Breast epithelium (tissue), 4 donors: ENCODE results near the gene CD209. TPM values are rescaled to one million over a fixed set of nuclear protein-coding genes. Genes with fewer than 3 reads are reported as not detected.

Source experiments
- DNase-seq, 2 donors: peaks; one replicate each; pipeline ENCODE4 v3.0.0-alpha.2; 2019; ENCODE audit warnings: low spot score in 2 of 2
- H3K27ac ChIP-seq, 2 donors: fragments of 200-600 bp; sonication (generic) in 1 of 2; one replicate each; pipeline ENCODE4 v1.5.1; 2016 to 2019; ENCODE audit warnings: mild to moderate bottlenecking in 1 of 2
- H3K27me3 ChIP-seq, 2 donors: fragments of 200-600 bp; sonication (generic) in 1 of 2; one replicate each; pipeline versions ENCODE4 v1.5.1 to v1.6.0; 2017 to 2019; ENCODE audit warnings: control low read depth in 1 of 2, mild to moderate bottlenecking in 1 of 2
- H3K36me3 ChIP-seq: fragments of 200-600 bp; one replicate; pipeline ENCODE4 v1.5.1; 2019
- H3K4me1 ChIP-seq, 2 donors: fragments of 200-600 bp; sonication (generic); one replicate each; pipeline ENCODE4 v1.5.1; 2016 to 2019; ENCODE audit warnings: control low read depth in 1 of 2
- H3K4me3 ChIP-seq, 3 donors: fragments of 200-600 bp; sonication (generic); 1 replicate in 2 of 3; 2 replicates in 1 of 3; pipeline ENCODE4 v1.5.1; 2016 to 2019; ENCODE audit warnings: mild to moderate bottlenecking in 3 of 3, moderate library complexity in 2 of 3
- H3K9me3 ChIP-seq, 2 donors: fragments of 200-600 bp; sonication (generic) in 1 of 2; one replicate each; pipeline ENCODE4 v1.5.1; 2016 to 2019; ENCODE audit warnings: control low read depth in 1 of 2
- POLR2A ChIP-seq: fragments of 450-650 bp; IDR thresholded peaks from one replicate; pipeline ENCODE4 v1.6.1; 2016; ENCODE audit warnings: antibody characterized with exemption, mild to moderate bottlenecking, moderate library complexity
- POLR2AphosphoS5 ChIP-seq, 3 donors: sonication (generic); formaldehyde crosslinking; IDR thresholded peaks; one replicate each; pipeline ENCODE4 v1.6.1; 2017; ENCODE audit warnings: antibody characterized with exemption in 3 of 3
- intact Hi-C: fragments of 100-400 bp; cut with DNase I; formaldehyde crosslinking; loops from one replicate; pipeline ENCODE4 v1.15.1; 2023; ENCODE audit warnings: low total_unique reads
- total RNA-seq, 3 donors: library from RNA; depleted of rRNA; stranded (reverse); fragments of >200 nt; gene quantifications; one replicate each; pipeline ENCODE4 v1.1.0, GENCODE V29; 2016
- TF ChIP-seq, protein P1 (sequence below), 3 donors: fragments of 450-650 bp; IDR thresholded peaks; one replicate each; pipeline ENCODE4 v1.5.1; 2016 to 2017; ENCODE audit warnings: antibody characterized with exemption in 3 of 3, mild to moderate bottlenecking in 3 of 3, moderate library complexity in 3 of 3

CD209 gene
- total RNA-seq, 3 donors from 2014 or later, result 2.3 to 9.8 (median 2.6) TPM

DNA sequence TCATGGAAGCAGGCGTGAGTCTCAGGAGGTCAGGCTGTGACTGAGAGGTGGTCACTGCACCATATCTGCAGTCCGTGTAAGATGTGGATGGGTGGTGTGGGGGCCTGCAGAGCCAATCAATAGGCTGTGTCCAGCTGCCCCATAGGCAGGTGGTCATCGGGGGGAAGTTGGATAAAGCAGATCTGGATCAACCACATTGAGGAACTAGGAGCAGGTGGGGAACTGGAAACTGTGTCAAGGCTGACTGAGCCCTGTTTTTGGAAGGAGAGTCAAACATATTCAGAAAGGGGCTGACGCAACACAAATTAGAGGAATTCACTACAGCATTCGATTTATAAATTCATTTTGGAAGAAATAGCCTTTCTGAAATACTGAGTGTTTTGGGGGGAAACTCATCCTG, 30.7 kb upstream of the CD209 start:
- H3K4me1 ChIP-seq, result no peaks in the 10 kb centered on the region

DNA sequence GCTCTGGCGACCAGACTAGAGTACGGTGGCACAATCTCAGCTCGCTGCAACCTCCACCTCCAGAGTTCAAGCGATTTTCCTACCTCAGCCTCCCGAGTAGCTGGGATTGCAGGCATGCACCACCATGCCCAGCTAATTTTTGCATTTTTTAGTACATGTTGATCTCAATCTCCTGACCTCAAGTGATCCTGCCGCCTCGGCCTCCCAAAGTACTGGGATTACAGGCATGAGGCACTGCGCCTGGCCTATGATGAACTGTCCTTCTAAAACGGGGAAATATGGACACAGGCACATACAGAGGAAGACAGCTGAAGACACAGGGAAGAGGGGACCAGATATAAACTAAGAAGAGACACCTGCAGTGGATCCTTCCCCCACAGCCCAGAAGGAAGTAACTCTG, 28.4 kb upstream of the CD209 start:
- H3K36me3 ChIP-seq, result no peaks in the 10 kb centered on the region
- no peak for TF ChIP-seq POLR2A
- TF ChIP-seq, protein P1, sequence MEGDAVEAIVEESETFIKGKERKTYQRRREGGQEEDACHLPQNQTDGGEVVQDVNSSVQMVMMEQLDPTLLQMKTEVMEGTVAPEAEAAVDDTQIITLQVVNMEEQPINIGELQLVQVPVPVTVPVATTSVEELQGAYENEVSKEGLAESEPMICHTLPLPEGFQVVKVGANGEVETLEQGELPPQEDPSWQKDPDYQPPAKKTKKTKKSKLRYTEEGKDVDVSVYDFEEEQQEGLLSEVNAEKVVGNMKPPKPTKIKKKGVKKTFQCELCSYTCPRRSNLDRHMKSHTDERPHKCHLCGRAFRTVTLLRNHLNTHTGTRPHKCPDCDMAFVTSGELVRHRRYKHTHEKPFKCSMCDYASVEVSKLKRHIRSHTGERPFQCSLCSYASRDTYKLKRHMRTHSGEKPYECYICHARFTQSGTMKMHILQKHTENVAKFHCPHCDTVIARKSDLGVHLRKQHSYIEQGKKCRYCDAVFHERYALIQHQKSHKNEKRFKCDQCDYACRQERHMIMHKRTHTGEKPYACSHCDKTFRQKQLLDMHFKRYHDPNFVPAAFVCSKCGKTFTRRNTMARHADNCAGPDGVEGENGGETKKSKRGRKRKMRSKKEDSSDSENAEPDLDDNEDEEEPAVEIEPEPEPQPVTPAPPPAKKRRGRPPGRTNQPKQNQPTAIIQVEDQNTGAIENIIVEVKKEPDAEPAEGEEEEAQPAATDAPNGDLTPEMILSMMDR (IDR thresholded peaks at IDR 0.05), result no peak
- TF ChIP-seq POLR2AphosphoS5 (IDR thresholded peaks at IDR 0.05), result no peak
- no peaks in the 10 kb centered on the region for H3K4me1 ChIP-seq
- H3K9me3 ChIP-seq, result no peaks in the 10 kb centered on the region
- H3K27ac ChIP-seq, result no peak overlapping the region
- intact Hi-C loops, result no loop called here
- no peak for DNase-seq
- no peak overlapping the region for H3K4me3 ChIP-seq
- peaks cover 0 to 17% of the 10 kb centered on the region in 2 donors for H3K27me3 ChIP-seq

More for the DNA sequence above, 30.7 kb upstream of the CD209 start:
- no peak overlapping the region for H3K27ac ChIP-seq
- TF ChIP-seq POLR2AphosphoS5 (IDR thresholded peaks at IDR 0.05), result no peak
- no peak for TF ChIP-seq POLR2A
- TF ChIP-seq, protein P1 (IDR thresholded peaks at IDR 0.05), result no peak
- no peak for DNase-seq
- H3K4me3 ChIP-seq, result no peak overlapping the region
- H3K9me3 ChIP-seq, result no peaks in the 10 kb centered on the region
- peaks cover 0 to 16% of the 10 kb centered on the region in 2 donors for H3K27me3 ChIP-seq
- intact Hi-C loops, result loop anchor here (1.0 kb wide), 1 partner anchor 34 kb away; no protein-coding TSS in a partner anchor
- H3K36me3 ChIP-seq, result no peaks in the 10 kb centered on the region

DNA sequence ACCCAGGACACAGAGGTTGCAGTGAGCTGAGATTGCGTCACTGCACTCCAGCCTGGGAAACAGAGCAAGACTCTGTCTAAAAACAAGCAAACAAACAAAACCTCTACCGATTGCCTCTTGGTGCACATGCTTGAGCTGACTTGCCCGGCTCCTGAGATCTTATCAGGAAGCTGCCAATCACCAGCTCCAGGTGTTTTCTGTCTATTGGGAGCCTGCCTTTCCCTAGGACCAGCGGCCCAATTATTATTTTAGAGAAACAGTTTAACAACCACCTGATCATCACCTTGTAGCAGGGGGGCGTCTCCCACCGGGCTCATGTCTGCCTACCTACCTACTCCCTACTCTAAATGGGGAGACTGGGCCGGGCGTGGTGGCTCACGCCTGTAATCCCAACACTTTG, 26.5 kb upstream of the CD209 start:
- intact Hi-C loops, result no loop called here
- no peak overlapping the region for H3K4me3 ChIP-seq
- H3K9me3 ChIP-seq, result no peaks in the 10 kb centered on the region
- H3K27ac ChIP-seq, result no peak overlapping the region
- peaks cover 0 to 14% of the 10 kb centered on the region in 2 donors for H3K27me3 ChIP-seq
- H3K4me1 ChIP-seq, result no peaks in the 10 kb centered on the region
- H3K36me3 ChIP-seq, result no peaks in the 10 kb centered on the region
- TF ChIP-seq POLR2AphosphoS5 (IDR thresholded peaks at IDR 0.05) (no peak), POLR2A (no peak)
- TF ChIP-seq, protein P1 (IDR thresholded peaks at IDR 0.05), result no peak
- no peak for DNase-seq

DNA sequence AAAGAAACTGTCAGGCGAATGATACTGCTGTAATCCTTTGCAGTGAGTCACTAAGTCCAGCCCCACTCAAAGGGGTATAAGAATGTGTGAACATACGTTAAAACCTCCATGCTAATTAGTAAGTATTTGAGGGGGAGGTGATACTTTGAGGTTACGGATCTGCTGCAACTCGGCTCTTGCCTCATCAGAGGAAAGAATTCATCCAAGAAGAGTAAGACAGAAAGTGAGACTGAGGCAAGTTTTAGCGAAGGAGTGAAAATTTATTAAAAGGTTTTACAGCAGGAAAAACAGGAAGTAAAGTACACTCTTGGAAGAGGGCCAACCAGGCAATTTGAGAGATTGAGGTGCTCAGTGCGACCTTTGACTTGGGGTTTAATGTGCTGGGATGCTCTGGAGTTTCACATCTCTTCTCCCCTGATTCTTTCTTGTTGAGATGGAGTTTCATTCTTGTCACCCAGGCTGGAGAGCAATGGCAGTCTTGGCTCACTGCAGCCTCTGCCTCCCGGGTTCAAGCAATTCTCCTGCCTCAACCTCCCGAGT, 25.5 kb upstream of the CD209 start:
- no peak for DNase-seq
- no peak overlapping the region for H3K4me3 ChIP-seq
- H3K27me3 ChIP-seq, result peaks cover 0 to 19% of the 10 kb centered on the region in 2 donors
- intact Hi-C loops, result no loop called here
- no peaks in the 10 kb centered on the region for H3K9me3 ChIP-seq
- TF ChIP-seq POLR2AphosphoS5 (IDR thresholded peaks at IDR 0.05) (no peak), POLR2A (no peak)
- TF ChIP-seq, protein P1 (IDR thresholded peaks at IDR 0.05), result no peak
- no peaks in the 10 kb centered on the region for H3K36me3 ChIP-seq
- H3K27ac ChIP-seq, result no peak overlapping the region
- no peaks in the 10 kb centered on the region for H3K4me1 ChIP-seq

GRCh38 chr19:7771072-7771471, 23.7 kb upstream of the CD209 start:
- TF ChIP-seq POLR2A, result no peak
- TF ChIP-seq POLR2AphosphoS5 (IDR thresholded peaks at IDR 0.05), result no peak
- TF ChIP-seq, protein P1 (IDR thresholded peaks at IDR 0.05), result no peak

More at GRCh38 chr19:7771072-7771471, 23.7 kb upstream of the CD209 start:
- no peak for DNase-seq
- intact Hi-C loops, result no loop called here
- no peaks in the 10 kb centered on the region for H3K4me1 ChIP-seq
- H3K27ac ChIP-seq, result no peak overlapping the region
- no peak overlapping the region for H3K4me3 ChIP-seq
- no peaks in the 10 kb centered on the region for H3K36me3 ChIP-seq
- H3K27me3 ChIP-seq, result peaks cover 0 to 32% of the 10 kb centered on the region in 2 donors
- H3K9me3 ChIP-seq, result no peaks in the 10 kb centered on the region
